ENCODE results near the gene ATP1A4. TPM values are rescaled to one million over a fixed set of nuclear protein-coding genes. Genes with fewer than 3 reads are reported as not detected.

The ATP1A4 gene
- total RNA-seq, 1 donor from 2014 or later, result not detected

Other genes starting within 250 kb of the ATP1A4 start
- gene TAGLN2, start 226.1 kb upstream of the ATP1A4 start, total RNA-seq, result 145 TPM
- 8.4 TPM for gene IGSF9, start 206.0 kb upstream of the ATP1A4 start, total RNA-seq
- gene SLAMF9, start 197.4 kb upstream of the ATP1A4 start, total RNA-seq, result not detected
- gene PIGM, start 119.6 kb upstream of the ATP1A4 start, total RNA-seq, result 3.5 TPM
- under 0.01 TPM for gene KCNJ10, start 81.4 kb upstream of the ATP1A4 start, total RNA-seq
- not detected for gene KCNJ9, start 70.1 kb upstream of the ATP1A4 start, total RNA-seq
- 11.9 TPM for gene IGSF8, start 53.0 kb upstream of the ATP1A4 start, total RNA-seq
- gene ATP1A2, start 35.8 kb upstream of the ATP1A4 start, total RNA-seq, result 20.7 TPM
- 109 TPM for gene CASQ1, start 39.0 kb downstream of the ATP1A4 start, total RNA-seq
- gene PEA15, start 53.8 kb downstream of the ATP1A4 start, total RNA-seq, result 26.8 TPM
- gene DCAF8, start 110.9 kb downstream of the ATP1A4 start, total RNA-seq, result 94.4 TPM
- gene PEX19, start 133.5 kb downstream of the ATP1A4 start, total RNA-seq, result 50.1 TPM
- gene COPA, start 191.6 kb downstream of the ATP1A4 start, total RNA-seq, result 178 TPM
- 46.5 TPM for gene NCSTN, start 191.8 kb downstream of the ATP1A4 start, total RNA-seq
- 0.20 TPM for gene NHLH1, start 215.5 kb downstream of the ATP1A4 start, total RNA-seq
- 11.0 TPM for gene VANGL2, start 249.0 kb downstream of the ATP1A4 start, total RNA-seq

Measured in skin of body (tissue), 1 donor.